Measurements from ENCODE around the gene EME2. TPM values are rescaled to one million over a fixed set of nuclear protein-coding genes. Genes with fewer than 3 reads are reported as not detected.
A peak's percentile ranks its signal among the peaks of the same experiment; 100 is the strongest.

The EME2 gene
- total RNA-seq, 1 donor from 2014 or later = 7.1 TPM

DNA sequence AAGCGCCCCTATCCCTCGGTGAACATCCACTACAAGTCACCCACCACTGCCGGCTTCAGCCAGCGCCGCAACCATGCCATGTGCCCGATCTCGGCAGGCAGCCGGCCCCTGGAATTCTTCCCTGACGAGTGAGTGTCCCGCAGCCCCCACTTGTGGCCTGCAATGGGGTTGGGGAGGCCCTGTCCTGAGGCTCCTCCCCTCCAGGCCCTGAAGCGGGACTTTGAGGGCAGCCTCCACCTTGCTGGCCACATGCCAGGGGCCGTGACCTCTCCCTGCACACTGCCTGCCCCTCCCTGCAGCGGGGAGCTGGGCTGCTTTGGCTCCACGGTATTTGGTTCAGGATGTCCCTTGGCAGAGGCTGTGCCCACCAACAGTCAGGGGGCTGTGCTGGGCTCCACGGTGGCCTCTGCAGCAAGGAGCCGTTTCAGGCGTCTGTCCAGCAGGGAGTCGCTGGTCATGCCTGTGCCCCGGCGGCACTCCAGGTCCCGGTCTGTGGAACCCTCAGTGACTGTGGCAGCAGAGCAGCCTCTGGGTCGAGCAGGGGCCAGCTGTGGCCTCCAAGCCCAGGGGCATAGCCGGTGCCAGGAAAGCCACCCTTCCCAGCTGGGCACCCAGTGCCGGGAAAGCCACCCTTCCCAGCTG lies 9.6 kb upstream of the EME2 start:
- ATAC-seq (ENCODE audit: poor library complexity) = no peak
- no peak for DNase-seq

DNA sequence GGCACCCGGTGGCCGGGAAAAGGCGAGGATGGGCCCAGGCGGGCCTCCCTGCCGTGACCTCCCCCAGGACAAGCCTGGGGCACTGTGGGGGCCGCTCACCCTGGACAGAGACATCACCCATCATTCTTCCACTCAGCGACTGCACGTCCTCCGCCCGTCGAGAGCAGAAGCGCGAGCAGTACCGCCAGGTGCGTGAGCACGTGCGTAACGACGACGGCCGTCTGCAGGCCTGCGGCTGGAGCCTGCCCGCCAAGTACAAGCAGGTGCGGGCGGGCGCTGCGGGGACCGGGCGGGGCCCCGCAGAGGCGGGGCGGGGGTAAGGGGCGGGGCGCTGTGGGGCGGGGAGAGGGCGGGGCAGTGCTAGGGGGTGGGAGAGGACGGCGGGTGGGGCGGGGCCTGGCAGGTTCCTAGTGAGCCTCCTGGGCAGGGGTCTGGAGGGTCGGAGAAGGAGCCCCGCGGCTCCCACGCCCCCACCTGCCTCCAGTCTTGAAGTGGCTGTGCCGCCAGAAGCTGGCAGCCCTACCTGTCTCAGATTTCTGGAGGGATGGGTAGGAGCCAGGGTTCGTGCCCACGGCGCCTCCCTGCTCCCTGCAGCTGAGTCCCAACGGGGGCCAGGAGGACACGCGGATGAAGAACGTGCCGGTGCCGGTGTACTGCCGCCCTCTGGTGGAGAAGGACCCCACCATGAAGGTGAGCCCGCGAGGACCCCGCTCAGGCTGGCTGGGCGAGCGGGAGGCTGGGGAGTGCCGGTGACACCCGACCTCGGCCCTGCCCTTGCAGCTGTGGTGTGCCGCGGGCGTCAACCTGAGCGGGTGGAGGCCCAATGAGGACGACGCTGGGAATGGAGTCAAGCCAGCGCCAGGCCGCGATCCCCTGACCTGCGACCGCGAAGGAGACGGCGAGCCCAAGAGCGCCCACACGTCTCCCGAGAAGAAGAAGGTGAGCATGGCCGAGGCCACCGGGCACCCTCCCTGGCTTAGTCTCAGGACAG lies 8.8 kb upstream of the EME2 start:
- DNase-seq = no peak
- ATAC-seq (ENCODE audit: poor library complexity) = peak; percentile 17
- intact Hi-C loops (cut with DNase I) = no loop called here

More for the DNA sequence above, 9.6 kb upstream of the EME2 start:
- intact Hi-C loops (cut with DNase I) = no loop called here

DNA sequence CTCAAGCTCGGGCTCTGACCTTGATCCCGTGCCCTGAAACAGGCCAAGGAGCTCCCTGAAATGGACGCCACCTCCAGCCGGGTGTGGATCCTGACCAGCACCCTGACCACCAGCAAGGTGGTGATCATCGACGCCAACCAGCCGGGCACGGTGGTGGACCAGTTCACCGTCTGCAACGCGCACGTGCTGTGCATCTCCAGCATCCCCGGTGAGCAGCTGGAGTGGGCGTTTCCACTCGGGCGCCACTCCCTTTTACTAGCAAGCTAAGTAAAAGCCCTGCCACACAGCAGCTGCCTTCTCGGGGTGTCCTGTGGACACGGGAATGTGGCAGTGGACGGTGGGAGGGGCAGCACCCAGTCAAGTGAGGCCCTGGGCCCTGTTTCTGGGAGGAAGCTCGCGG lies 7.6 kb upstream of the EME2 start:
- no peak for ATAC-seq (ENCODE audit: poor library complexity)
- intact Hi-C loops (cut with DNase I) = no loop called here
- no peak for DNase-seq

DNA sequence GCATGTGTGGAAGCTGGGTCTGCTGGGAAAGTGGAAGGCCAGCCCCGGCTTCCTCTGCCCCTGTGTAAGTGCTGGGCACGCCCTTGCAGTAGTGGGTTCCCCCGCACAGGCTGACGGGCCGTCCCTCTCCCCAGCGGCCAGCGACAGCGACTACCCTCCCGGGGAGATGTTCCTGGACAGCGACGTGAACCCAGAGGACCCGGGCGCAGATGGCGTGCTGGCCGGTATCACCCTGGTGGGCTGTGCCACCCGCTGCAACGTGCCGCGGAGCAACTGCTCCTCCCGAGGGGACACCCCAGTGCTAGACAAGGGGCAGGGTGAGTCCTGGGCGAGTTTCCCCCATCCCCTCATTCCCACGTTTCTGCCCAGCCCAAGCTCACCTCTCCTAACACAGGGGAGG lies 6.8 kb upstream of the EME2 start:
- DNase-seq = no peak
- intact Hi-C loops (cut with DNase I) = no loop called here
- no peak for ATAC-seq (ENCODE audit: poor library complexity)

DNA sequence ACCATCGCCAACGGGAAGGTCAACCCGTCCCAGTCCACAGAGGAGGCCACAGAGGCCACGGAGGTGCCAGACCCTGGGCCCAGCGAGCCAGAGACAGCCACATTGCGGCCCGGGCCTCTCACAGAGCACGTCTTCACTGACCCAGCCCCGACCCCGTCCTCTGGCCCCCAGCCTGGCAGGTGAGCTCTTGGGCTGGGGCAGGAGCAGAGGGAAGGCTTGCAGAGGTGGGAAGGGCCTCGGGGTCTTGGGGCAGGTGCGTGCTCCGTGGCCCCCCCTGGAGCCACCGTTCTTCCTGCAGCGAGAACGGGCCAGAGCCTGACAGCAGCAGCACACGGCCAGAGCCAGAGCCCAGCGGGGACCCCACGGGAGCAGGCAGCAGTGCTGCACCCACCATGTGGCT lies 6.4 kb upstream of the EME2 start:
- DNase-seq (no peak), ATAC-seq (ENCODE audit: poor library complexity) (no peak)
- intact Hi-C loops (cut with DNase I) = no loop called here

DNA sequence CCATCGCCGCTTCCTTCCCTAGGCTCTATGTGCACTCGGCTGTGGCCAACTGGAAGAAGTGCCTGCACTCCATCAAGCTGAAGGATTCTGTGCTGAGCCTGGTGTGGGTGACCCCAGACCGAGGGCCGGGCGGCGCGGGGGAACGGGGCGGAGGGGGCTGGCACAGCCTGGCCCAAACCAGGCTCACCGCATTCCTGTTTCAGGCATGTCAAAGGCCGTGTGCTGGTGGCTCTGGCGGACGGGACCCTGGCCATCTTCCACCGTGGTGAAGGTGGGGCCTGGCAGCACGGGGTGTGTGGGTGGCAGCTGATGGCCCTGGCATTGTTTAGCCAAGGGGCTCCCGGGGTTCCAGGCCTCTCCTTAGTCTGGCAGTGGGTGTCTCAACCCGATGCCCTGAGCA lies 5.9 kb upstream of the EME2 start:
- intact Hi-C loops (cut with DNase I) = no loop called here
- ATAC-seq (ENCODE audit: poor library complexity) (no peak), DNase-seq (no peak)

DNA sequence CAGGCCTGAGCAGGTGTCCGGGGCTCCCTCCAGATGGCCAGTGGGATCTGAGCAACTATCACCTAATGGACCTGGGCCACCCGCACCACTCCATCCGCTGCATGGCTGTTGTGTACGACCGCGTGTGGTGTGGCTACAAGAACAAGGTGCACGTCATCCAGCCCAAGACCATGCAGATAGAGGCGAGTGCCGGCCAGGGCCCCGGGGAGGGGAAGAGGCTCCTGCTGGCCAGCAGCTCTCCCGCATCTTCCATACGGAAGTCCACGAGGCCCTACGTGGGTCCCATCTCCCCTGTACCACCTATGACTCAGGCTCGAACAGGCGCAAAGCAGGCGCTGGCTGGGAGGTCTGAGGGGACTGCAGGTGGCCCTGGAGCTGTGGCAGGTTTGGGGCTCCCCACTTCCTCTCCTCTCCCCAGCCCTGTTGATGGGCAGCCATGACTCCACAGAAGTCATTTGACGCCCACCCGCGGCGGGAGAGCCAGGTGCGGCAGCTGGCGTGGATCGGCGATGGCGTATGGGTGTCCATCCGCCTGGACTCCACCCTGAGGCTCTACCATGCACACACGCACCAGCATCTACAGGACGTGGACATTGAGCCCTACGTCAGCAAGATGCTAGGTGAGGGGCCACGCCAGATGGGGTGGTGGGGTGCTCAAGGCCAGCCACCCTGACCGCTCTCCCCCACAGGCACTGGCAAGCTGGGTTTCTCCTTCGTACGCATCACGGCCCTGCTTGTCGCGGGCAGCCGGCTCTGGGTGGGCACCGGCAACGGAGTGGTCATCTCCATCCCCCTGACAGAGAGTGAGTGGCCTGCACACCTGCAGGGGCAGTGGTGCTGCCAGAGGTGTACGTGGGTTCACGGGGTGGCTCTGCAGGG lies 5.3 kb upstream of the EME2 start:
- ATAC-seq (ENCODE audit: poor library complexity) = no peak
- intact Hi-C loops (cut with DNase I) = no loop called here
- no peak for DNase-seq

DNA sequence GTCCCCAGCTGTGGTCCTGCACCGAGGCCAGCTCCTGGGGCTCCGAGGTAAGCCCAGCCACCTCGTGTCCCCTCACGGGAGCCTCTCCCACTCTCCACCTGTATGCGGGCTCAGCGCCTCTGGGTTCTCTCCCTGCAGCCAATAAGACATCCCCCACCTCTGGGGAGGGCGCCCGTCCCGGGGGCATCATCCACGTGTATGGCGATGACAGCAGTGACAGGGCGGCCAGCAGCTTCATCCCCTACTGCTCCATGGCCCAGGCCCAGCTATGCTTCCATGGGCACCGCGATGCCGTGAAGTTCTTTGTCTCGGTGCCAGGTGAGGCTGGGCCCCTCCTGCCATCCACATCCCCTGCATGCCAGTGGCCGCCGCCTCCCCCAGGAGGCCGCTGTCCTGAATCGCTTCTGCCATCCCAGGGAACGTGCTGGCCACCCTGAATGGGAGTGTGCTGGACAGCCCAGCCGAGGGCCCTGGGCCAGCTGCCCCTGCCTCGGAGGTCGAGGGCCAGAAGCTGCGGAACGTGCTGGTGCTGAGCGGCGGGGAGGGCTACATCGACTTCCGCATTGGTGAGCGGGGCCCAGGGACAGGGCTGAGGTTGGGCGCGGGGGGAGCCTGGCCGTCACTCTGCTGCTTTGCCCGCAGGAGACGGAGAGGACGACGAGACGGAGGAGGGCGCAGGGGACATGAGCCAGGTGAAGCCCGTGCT lies 4.4 kb upstream of the EME2 start:
- intact Hi-C loops (cut with DNase I) = no loop called here
- no peak for DNase-seq
- no peak for ATAC-seq (ENCODE audit: poor library complexity)

DNA sequence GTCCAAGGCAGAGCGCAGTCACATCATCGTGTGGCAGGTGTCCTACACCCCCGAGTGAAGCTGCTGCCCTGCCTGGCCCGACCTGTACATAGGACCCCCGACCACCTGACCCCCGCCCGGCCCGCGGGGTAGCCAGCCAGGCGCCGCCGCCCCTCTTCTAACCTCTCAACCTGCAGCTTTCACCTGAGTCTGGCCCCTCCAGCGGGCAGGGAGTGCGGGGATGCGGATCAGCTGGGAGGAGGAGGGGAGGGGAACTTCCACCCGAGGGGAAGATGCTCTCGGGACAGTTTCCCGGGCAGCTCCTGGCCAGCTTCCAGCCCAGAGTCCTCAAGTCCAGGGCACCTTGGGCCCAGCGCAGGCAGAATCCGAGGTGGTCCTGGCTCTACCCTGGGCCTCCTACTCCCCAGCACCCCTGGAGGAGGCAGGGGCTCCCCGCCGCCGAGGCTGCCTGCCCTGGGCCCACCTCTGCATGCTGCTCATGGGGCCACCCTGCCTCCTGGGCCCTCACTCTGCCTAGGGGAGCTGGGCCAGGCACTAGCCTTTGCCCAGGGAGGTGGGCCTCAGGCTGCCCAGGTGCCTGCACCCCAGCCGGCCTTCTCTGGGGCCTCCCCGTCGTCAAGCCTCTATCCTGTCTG lies 3.7 kb upstream of the EME2 start:
- intact Hi-C loops (cut with DNase I) = no loop called here
- ATAC-seq (ENCODE audit: poor library complexity) (no peak), DNase-seq (no peak)

DNA sequence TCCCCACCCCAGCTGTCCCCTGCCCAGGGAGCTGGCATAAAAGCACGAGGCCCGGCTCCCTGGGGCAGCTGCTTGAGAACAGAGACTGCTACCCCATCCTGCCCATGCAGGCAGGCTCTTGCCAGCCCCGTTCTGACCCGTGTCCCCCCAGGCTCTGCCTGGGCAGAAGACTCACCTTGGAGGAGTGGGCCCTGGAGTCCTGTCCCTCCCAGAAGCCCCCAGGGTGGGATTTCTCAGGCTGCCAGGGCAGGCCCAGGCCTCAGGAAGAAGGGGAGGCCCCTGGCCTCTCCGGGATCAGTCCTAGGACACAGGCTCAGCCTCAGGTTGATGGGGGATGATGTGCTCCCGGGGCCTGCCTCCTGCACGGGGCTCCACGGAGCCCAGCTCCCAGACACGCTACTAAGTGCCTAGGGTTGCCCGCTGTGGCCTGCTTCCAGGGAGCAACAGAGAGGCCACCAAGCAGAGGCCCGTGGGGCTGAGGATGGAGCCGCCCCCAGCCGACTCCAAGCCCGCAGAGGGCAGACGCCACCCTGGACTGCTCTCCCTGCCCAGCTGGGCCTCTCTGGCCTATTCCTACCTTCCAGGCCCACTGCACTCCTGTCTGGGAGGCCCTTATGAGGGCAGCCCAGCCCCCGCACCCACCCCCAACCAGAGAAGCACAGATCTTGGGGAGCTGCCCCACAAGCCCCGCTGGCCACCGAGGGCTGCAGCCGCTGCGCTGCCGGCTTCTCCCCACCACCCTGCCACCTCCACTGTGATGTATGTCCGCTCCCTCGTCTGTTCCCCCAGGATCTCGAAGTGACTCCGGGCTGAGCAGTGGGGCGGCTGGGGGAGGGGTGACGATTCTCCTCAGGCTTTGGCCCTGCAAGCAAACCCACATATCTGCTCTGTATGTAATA lies 3.0 kb upstream of the EME2 start:
- intact Hi-C loops (cut with DNase I) = no loop called here
- ATAC-seq (ENCODE audit: poor library complexity) (no peak), DNase-seq (no peak)

DNA sequence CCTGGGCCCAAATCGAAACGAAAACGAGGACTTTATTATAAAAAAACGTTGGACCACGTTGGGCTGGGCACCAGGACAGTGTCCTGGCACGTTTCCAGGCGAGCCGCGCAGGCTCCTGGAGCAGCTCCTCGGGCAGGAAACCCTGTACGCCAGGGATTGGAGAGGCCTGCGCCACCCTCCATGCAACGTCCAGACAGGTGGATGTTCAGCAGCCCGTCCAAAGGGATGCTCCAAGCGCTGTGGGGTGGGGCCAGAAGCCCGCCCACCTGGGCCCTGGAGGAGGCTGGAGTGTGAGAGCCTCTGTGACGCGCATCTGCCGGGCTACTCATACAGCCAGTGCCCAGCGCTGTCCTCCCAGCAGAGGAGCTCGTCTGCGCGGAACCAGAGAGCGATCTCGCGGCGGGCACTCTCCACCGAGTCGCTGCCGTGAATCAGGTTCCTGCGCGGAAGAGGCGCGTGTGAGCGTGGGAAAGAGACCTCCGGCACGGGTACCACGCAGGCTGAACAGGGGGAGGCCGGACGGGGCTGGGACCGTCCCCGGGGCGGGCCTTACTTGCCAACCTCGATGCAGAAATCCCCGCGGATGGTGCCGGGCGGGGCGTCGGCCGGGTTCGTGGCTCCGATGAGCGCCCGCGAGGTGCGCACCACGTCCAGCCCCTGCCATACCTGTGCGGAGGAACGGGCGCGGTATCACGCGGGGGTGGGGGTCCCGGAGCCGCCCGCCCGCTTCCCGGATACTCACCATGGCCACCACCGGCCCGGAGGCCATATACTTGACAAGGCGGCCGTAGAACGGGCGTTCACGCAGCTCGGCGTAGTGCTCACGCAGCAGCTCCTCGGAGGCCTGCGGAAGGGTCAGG lies 2.1 kb upstream of the EME2 start:
- intact Hi-C loops (cut with DNase I) = no loop called here
- ATAC-seq (ENCODE audit: poor library complexity) (peak; percentile 5), DNase-seq (peak; percentile 79)

DNA sequence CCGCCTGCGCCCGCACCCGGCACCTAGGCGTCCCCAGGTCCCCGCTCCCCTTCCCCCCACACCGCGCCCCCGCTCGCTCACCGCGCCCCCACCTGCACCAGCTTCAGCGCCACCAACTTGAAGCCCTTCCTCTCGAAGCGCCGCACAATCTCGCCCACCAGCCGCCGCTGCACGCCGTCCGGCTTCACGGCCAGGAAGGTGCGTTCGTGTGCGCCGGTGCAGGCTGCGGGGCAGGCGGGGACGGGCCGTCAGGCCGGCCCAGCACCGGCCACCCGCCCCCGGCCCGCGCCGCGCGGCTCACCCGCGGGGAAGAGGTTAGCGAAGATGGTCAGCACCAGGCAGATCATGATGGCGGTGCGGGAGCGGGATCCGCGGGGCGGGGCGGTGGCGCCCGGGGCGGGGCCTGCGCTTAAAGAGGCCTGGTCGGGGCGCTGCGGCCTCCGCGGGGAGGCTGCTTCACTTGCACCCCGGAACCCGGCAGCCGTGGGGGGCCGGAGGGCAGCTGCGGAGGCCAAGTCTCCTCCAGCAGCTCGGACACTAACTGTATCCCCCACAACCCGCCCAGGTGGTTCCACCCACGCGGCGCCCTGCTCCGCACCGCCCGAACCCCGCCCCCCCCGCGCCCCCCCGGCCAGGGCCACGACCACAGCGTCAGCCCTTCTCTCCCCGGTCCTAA lies 1.3 kb upstream of the EME2 start, which contains the start of gene NME3:
Gene NME3, minus strand, starts transcription at position 356 of the 676 bp plus-strand sequence. Its CDS starts 9 bp downstream, at position 347.
- ATAC-seq (ENCODE audit: poor library complexity) (peak; percentile 63), DNase-seq (peak; percentile 92)
- intact Hi-C loops (cut with DNase I) = no loop called here

DNA sequence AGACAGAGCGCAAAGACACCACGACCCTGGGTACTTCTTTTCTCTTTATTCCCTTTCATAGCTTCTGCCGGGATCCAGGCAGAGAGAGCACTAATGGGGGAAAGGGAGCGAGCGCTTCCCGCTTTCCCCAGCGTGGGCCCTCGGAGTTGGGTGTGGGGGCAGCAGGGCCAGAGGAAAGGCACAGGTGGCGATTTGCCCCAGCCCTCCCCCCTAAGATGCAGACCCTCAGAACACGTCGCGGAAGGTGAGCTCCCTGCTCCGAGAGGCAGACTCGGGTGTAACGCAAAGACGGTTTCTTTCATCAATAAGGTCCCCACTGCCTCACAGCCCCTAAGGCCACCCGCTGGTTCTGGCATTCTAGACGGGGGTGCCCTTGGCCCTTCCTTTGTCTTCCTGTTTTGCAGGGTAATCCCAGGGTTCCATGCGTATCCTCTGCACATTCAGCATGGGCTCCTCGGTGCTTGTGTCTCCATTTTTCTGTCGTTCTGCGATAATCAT lies 697 bp upstream of the EME2 start:
- DNase-seq (no peak), ATAC-seq (ENCODE audit: poor library complexity) (no peak)
- intact Hi-C loops (cut with DNase I) = no loop called here

DNA sequence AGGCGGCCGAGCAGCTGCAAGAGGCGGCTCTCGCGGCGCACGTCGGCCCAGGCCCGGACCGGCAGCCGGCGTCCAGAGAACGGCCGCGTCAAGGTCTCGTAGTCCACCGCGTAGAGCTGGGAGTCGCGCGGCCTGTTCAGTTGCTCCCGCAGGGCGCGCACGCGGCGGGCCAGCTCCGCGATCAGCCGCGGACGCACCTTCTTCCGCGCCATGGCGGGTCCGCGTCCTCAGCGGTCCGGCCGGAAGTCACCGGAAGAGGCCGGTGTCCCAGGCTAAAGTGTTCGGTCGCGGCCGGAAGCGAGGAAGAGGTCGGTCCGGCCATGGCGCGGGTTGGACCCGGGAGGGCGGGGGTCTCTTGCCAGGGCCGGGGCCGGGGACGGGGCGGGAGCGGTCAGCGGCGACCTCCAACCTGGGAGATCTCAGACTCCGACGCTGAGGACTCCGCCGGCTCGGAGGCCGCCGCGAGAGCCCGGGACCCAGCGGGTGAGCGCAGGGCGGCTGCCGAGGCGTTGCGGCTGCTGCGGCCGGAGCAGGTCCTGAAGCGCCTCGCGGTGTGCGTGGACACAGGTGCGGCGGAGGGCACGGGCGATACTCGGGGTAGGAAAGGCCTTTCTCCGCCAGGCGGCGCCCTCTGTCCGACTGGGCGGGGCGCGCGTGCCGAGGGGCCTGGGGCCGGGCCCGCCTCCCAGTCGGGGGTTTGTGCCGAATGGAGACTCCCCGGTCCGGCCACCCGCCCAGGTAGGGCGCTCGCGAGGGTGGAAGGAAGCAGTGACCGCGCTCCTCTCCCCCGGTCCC lies 495 bp downstream of the EME2 start, which contains the start of gene MRPS34:
Gene MRPS34, minus strand, starts transcription at position 227 of the 795 bp plus-strand sequence. Its CDS starts 15 bp downstream, at position 212.
- DNase-seq (peak; percentile 90), ATAC-seq (ENCODE audit: poor library complexity) (peak; percentile 77)
- intact Hi-C loops (cut with DNase I) = no loop called here

All from Right ventricle myocardium superior (tissue), 1 donor.